WTC11 (cell line): ENCODE data around the gene PPARD. TPM values are rescaled to one million over a fixed set of nuclear protein-coding genes. Genes with fewer than 3 reads are reported as not detected.

Experiments
- ATAC-seq: fragments of 200-7000 bp; cut with Tn5 transposase; 2 replicates; pipeline ENCODE4 v1.10.0; 2021; ENCODE audit warnings: mild to moderate bottlenecking, moderate library complexity
- CTCF ChIA-PET: fragments of 300-600 bp; sonication (Branson Sonifier 250); formaldehyde crosslinking; loops from one replicate; lab custom pipeline; 2021; ENCODE audit warnings: antibody characterized with exemption; lab: Charles Lee
- POLR2A ChIA-PET: fragments of 350-600 bp; sonication (Branson Sonifier 250); formaldehyde crosslinking; loops from one replicate; lab custom pipeline; 2021; ENCODE audit warnings: antibody characterized with exemption; lab: Charles Lee
- DNase-seq: peaks from one replicate; pipeline ENCODE4 v3.0.0; 2021; ENCODE audit warnings: low spot score
- H3K27ac Mint-ChIP-seq: 2 replicates; pipeline ENCODE4 v1.8.0; 2021; ENCODE audit warnings: mixed read lengths
- H3K27me3 Mint-ChIP-seq: 2 replicates; pipeline ENCODE4 v1.8.0; 2021; ENCODE audit warnings: low read depth, mild to moderate bottlenecking, moderate library complexity, mixed read lengths
- H3K36me3 Mint-ChIP-seq: 2 replicates; pipeline ENCODE4 v1.8.0; 2021; ENCODE audit warnings: mixed read lengths
- H3K4me1 Mint-ChIP-seq: 2 replicates; pipeline ENCODE4 v1.8.0; 2022; ENCODE audit warnings: mixed read lengths
- H3K4me3 Mint-ChIP-seq: 2 replicates; pipeline ENCODE4 v1.8.0; 2021; ENCODE audit warnings: mild to moderate bottlenecking, moderate library complexity, mixed read lengths
- H3K9me3 Mint-ChIP-seq: 2 replicates; pipeline ENCODE4 v1.8.0; 2021; ENCODE audit warnings: mixed read lengths
- AR ChIP-seq: fragments of 250-450 bp; sonication (Bioruptor Pico); IDR thresholded peaks from 2 replicates; pipeline ENCODE4 v1.9.0; 2021; ENCODE audit warnings: mild to moderate bottlenecking
- ATF2 ChIP-seq: sonication (generic); formaldehyde crosslinking; IDR thresholded peaks from 2 replicates; pipeline ENCODE4 v1.8.1; 2022; ENCODE audit warnings: low read depth, missing genetic modification reagents, borderline replicate concordance
- FOXP4 ChIP-seq: sonication (generic); formaldehyde crosslinking; IDR thresholded peaks from 2 replicates; pipeline ENCODE4 v1.8.0; 2022; ENCODE audit warnings: mild to moderate bottlenecking, missing genetic modification reagents
- GABPB1 ChIP-seq: sonication (generic); formaldehyde crosslinking; IDR thresholded peaks from 2 replicates; pipeline ENCODE4 v1.8.1; 2023; ENCODE audit warnings: mild to moderate bottlenecking, missing genetic modification reagents
- HMGXB4 ChIP-seq: sonication (generic); formaldehyde crosslinking; IDR thresholded peaks from 2 replicates; pipeline ENCODE4 v1.8.1; 2023; ENCODE audit warnings: mild to moderate bottlenecking, moderate library complexity, missing genetic modification reagents
- JUN ChIP-seq: sonication (generic); formaldehyde crosslinking; IDR thresholded peaks from 2 replicates; pipeline ENCODE4 v1.8.0; 2023; ENCODE audit warnings: mild to moderate bottlenecking, missing genetic modification reagents
- NFATC4 ChIP-seq: fragments of 250-450 bp; sonication (Bioruptor Pico); IDR thresholded peaks from 2 replicates; pipeline ENCODE4 v1.9.0; 2021; ENCODE audit warnings: mild to moderate bottlenecking
- NR2C2 ChIP-seq: sonication (generic); formaldehyde crosslinking; IDR thresholded peaks from 2 replicates; pipeline ENCODE4 v1.8.0; 2022; ENCODE audit warnings: mild to moderate bottlenecking, missing genetic modification reagents
- ZNF263 ChIP-seq: sonication (generic); formaldehyde crosslinking; IDR thresholded peaks from 2 replicates; pipeline ENCODE4 v1.8.1; 2022; ENCODE audit warnings: low read depth, mild to moderate bottlenecking, moderate library complexity, missing genetic modification reagents
- ZNF512 ChIP-seq: sonication (generic); formaldehyde crosslinking; IDR thresholded peaks from 2 replicates; pipeline ENCODE4 v1.8.1; 2022; ENCODE audit warnings: missing genetic modification reagents, borderline replicate concordance
- total RNA-seq: library from RNA; stranded (reverse); gene quantifications from 3 replicates; pipeline ENCODE4 v1.2.3, GENCODE V29; 2021

Gene PPARD
- total RNA-seq, 1 experiment from 2014 or later, result 14.7 TPM

- TF ChIP-seq FOXP4 (CRISPR knock-in tag), result no peak
Measured at GRCh38 chr6:35382015-35382414, 39.7 kb downstream of the PPARD start (continued).

- ChIA-PET POLR2A (no interaction called here), CTCF (no interaction called here)
- Mint-ChIP-seq H3K4me3 (no peak overlapping the region), H3K4me1 (no peaks in the 10 kb centered on the region; the same call in 1 of the 2 replicates), H3K9me3 (peaks cover 21% of the 10 kb centered on the region), H3K36me3 (peaks cover 17% of the 10 kb centered on the region), H3K27me3 (peaks cover 4% of the 10 kb centered on the region), H3K27ac (peak overlapping the region; percentile 66; the same call in 1 of the 2 replicates)
- TF ChIP-seq HMGXB4 (CRISPR knock-in tag), result no peak
- TF ChIP-seq ATF2 (CRISPR knock-in tag), result no peak
- DNase-seq (no peak), ATAC-seq (no peak)
Measured at GRCh38 chr6:35385457-35386202, 43.3 kb downstream of the PPARD start.

- ChIA-PET CTCF (interaction anchor here (1.4 to 1.7 kb wide), 3 partner anchors 28 to 45 kb away, joined by 3 to 6 read pairs (median 5); no protein-coding TSS in a partner anchor), POLR2A (no interaction called here)
- DNase-seq (no peak), ATAC-seq (no peak)
- Mint-ChIP-seq H3K27ac (no peak overlapping the region), H3K4me3 (no peak overlapping the region), H3K27me3 (peaks cover 4% of the 10 kb centered on the region), H3K36me3 (peaks cover 10% of the 10 kb centered on the region), H3K9me3 (peaks cover 12% of the 10 kb centered on the region), H3K4me1 (no peaks in the 10 kb centered on the region; the same call in 1 of the 2 replicates)
- TF ChIP-seq HMGXB4 (CRISPR knock-in tag) (no peak), ZNF512 (no peak), NFATC4 (no peak), AR (no peak), ZNF263 (CRISPR knock-in tag) (no peak), NR2C2 (CRISPR knock-in tag) (no peak), GABPB1 (CRISPR knock-in tag) (peak; percentile 58; the same call in 1 of the 2 replicates), JUN (CRISPR knock-in tag) (no peak)
Measured at GRCh38 chr6:35386989-35387388, 44.6 kb downstream of the PPARD start.
